Thyroid gland (tissue), 4 donors: ENCODE measurements around the gene GALK1.

Experiments
- CTCF ChIP-seq, 6 experiments: fragments of 200-600 bp in 3 of 6; fragments of 450-650 bp in 3 of 6; sonication (generic) in 3 of 6; IDR thresholded peaks; one replicate each; pipeline ENCODE4 v1.5.1; 2016 to 2019; ENCODE audit warnings: antibody characterized with exemption in 6 of 6, mild to moderate bottlenecking in 2 of 6, inconsistent platforms in 1 of 6, moderate library complexity in 1 of 6
- POLR2A ChIP-seq, 2 donors: fragments of 450-650 bp; IDR thresholded peaks; one replicate each; pipeline ENCODE4 v1.6.1; 2017; ENCODE audit warnings: antibody characterized with exemption in 2 of 2, mild to moderate bottlenecking in 2 of 2, moderate library complexity in 1 of 2

GRCh38 chr17:75740631-75741077 lies 24.3 kb downstream of the GALK1 start:
- TF ChIP-seq CTCF (IDR thresholded peaks at IDR 0.05) (no peak), POLR2A (IDR thresholded peaks at IDR 0.05) (no peak)
